ENCODE measurements around the gene XYLB. TPM values are rescaled to one million over a fixed set of nuclear protein-coding genes. Genes with fewer than 3 reads are reported as not detected.

Gene XYLB
- polyA plus RNA-seq, 1 donor from 2014 or later = 0.50 TPM

- Histone ChIP-seq H3K9me2 (ENCODE audit: insufficient read depth, low read length) (no peaks in the 10 kb centered on the region), H3K9me3 (ENCODE audit: low read length) (no peaks in the 10 kb centered on the region)
- TF ChIP-seq REST (IDR thresholded peaks at IDR 0.05; ENCODE audit: borderline replicate concordance) (no peak), CTCF (IDR thresholded peaks at IDR 0.05; ENCODE audit: poor library complexity, severe bottlenecking) (no peak), EP300 (conservative IDR thresholded peaks at IDR 0.05; ENCODE audit: poor library complexity, severe bottlenecking) (no peak), TAF1 (IDR thresholded peaks at IDR 0.05; ENCODE audit: low read depth) (no peak), SMC3 (conservative IDR thresholded peaks at IDR 0.05; ENCODE audit: poor library complexity) (no peak), MXI1 (conservative IDR thresholded peaks at IDR 0.05; ENCODE audit: poor library complexity, severe bottlenecking) (no peak), POLR2AphosphoS5 (IDR thresholded peaks at IDR 0.05) (no peak), EZH2 (IDR thresholded peaks at IDR 0.05; ENCODE audit: borderline replicate concordance, insufficient read depth, low read length, poor library complexity, severe bottlenecking) (no peak), RAD21 (conservative IDR thresholded peaks at IDR 0.05) (no peak)
These were observed 18.3 kb downstream of the XYLB start for GRCh38 chr3:38364721-38365400.

DNA sequence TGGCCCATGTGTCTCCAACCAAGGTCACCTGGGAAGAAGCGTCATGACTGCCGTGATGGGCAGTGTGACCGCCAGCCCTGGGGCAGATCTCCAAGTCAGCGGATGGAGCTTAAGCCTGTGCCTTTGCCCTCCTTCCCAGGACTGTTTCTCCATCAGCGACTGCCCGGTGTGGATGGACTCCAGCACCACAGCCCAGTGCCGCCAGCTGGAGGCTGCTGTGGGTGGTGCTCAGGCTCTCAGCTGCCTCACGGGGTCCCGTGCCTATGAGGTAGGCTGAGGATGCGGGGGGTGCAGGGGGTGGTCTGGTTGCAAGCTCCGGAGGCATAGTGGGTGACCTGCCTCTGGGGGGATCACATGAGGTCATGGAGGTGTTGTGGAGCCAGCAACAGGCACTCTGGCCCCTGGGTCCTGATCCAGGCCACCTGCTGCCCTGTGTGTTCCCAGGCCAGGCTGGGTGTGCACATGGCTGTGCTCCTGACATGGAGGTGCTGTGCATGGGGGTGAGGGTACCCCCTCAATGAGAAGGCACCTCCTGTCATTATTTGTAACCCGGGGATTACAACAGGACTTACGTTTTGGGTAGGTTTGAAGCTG lies 19.0 kb downstream of the XYLB start:
- Histone ChIP-seq H3K9me3 (ENCODE audit: low read length) (no peaks in the 10 kb centered on the region), H3F3A (ENCODE audit: insufficient read depth, low read length, poor library complexity, severe bottlenecking) (no peaks in the 10 kb centered on the region), H3K27me3 (ENCODE audit: insufficient read depth, low read depth, low read length) (no peaks in the 10 kb centered on the region), H3K9me2 (ENCODE audit: insufficient read depth, low read length) (no peaks in the 10 kb centered on the region), H2AFZ (ENCODE audit: low read depth, low read length) (no peak overlapping the region), H3K79me2 (replicated peaks; ENCODE audit: insufficient read depth, low read length) (no peaks in the 10 kb centered on the region), H4K20me1 (ENCODE audit: insufficient read depth) (no peaks in the 10 kb centered on the region), H3K9ac (ENCODE audit: low read length) (no peak overlapping the region), H3K4me3 (ENCODE audit: low read length) (no peak overlapping the region), H3K27ac (ENCODE audit: low read length) (no peak overlapping the region), H3K36me3 (ENCODE audit: insufficient read depth, low read length) (no peaks in the 10 kb centered on the region), H3K4me2 (ENCODE audit: low read length) (no peak overlapping the region)
- TF ChIP-seq RAD21 (conservative IDR thresholded peaks at IDR 0.05) (no peak), REST (IDR thresholded peaks at IDR 0.05; ENCODE audit: borderline replicate concordance) (no peak), SMC3 (conservative IDR thresholded peaks at IDR 0.05; ENCODE audit: poor library complexity) (no peak), EZH2 (IDR thresholded peaks at IDR 0.05; ENCODE audit: borderline replicate concordance, insufficient read depth, low read length, poor library complexity, severe bottlenecking) (no peak), EP300 (conservative IDR thresholded peaks at IDR 0.05; ENCODE audit: poor library complexity, severe bottlenecking) (no peak), TAF1 (IDR thresholded peaks at IDR 0.05; ENCODE audit: low read depth) (no peak), MXI1 (conservative IDR thresholded peaks at IDR 0.05; ENCODE audit: poor library complexity, severe bottlenecking) (no peak)

More at GRCh38 chr3:38364721-38365400, 18.3 kb downstream of the XYLB start:
- H4K20me1 ChIP-seq (ENCODE audit: insufficient read depth) = no peaks in the 10 kb centered on the region
- no peak overlapping the region for H3K9ac ChIP-seq (ENCODE audit: low read length)
- H3K27ac ChIP-seq (ENCODE audit: low read length) = no peak overlapping the region
- H3K4me2 ChIP-seq (ENCODE audit: low read length) = no peak overlapping the region
- H3F3A ChIP-seq (ENCODE audit: insufficient read depth, low read length, poor library complexity, severe bottlenecking) = no peaks in the 10 kb centered on the region
- H2AFZ ChIP-seq (ENCODE audit: low read depth, low read length) = no peak overlapping the region
- no peaks in the 10 kb centered on the region for H3K79me2 ChIP-seq (replicated peaks; ENCODE audit: insufficient read depth, low read length)
- no peaks in the 10 kb centered on the region for H3K36me3 ChIP-seq (ENCODE audit: insufficient read depth, low read length)
- no peaks in the 10 kb centered on the region for H3K27me3 ChIP-seq (ENCODE audit: insufficient read depth, low read depth, low read length)
- no peak overlapping the region for H3K4me3 ChIP-seq (ENCODE audit: low read length)
